Calu3 (cell line): ENCODE results near the gene TRIO. TPM values are rescaled to one million over a fixed set of nuclear protein-coding genes. Genes with fewer than 3 reads are reported as not detected.

ENCODE experiments used
- BruUV-seq: library from RNA; stranded (reverse); fragments of 400-500 nt; replicated peaks from 2 replicates; lab custom pipeline; 2021; lab: Mats Ljungman, UMichigan
- CTCF ChIA-PET: fragments of 300-600 bp; sonication (Branson Sonifier 250); formaldehyde crosslinking; loops from one replicate; lab custom pipeline; 2022; ENCODE audit warnings: antibody characterized with exemption; lab: Charles Lee
- DNase-seq: peaks from one replicate; pipeline ENCODE4 v3.0.0; 2022
- H3K27ac Mint-ChIP-seq: one replicate; pipeline ENCODE4 v1.8.0; 2022; ENCODE audit warnings: mixed read lengths; ENCODE audit not compliant: unreplicated experiment
- H3K27me3 Mint-ChIP-seq: one replicate; pipeline ENCODE4 v1.8.0; 2022; ENCODE audit warnings: mixed read lengths; ENCODE audit not compliant: unreplicated experiment
- H3K36me3 Mint-ChIP-seq: one replicate; pipeline ENCODE4 v1.8.0; 2022; ENCODE audit warnings: mild to moderate bottlenecking, moderate library complexity, mixed read lengths; ENCODE audit not compliant: insufficient read depth, unreplicated experiment
- H3K4me1 Mint-ChIP-seq: one replicate; pipeline ENCODE4 v1.8.0; 2022; ENCODE audit warnings: mild to moderate bottlenecking, low read depth, mixed read lengths; ENCODE audit not compliant: unreplicated experiment
- H3K4me3 Mint-ChIP-seq: one replicate; pipeline ENCODE4 v1.8.0; 2022; ENCODE audit warnings: mild to moderate bottlenecking, low read depth, moderate library complexity, mixed read lengths; ENCODE audit not compliant: unreplicated experiment
- H3K9me3 Mint-ChIP-seq: one replicate; pipeline ENCODE4 v1.8.0; 2022; ENCODE audit warnings: low read depth, mixed read lengths; ENCODE audit not compliant: unreplicated experiment
- CTCF ChIP-seq: fragments of 200-600 bp; IDR thresholded peaks from one replicate; pipeline ENCODE4 v1.8.0; 2022; ENCODE audit warnings: antibody characterized with exemption; ENCODE audit not compliant: unreplicated experiment
- intact Hi-C: fragments of 100-400 bp; cut with micrococcal nuclease; formaldehyde crosslinking; loops from one replicate; pipeline ENCODE4 v1.10.0; 2022; ENCODE audit not compliant: unreplicated experiment
- total RNA-seq: library from RNA; stranded (reverse); gene quantifications from 2 replicates; pipeline ENCODE4 v1.2.3, GENCODE V29; 2022

The TRIO gene
- total RNA-seq, 1 experiment from 2014 or later: 183 TPM

DNA sequence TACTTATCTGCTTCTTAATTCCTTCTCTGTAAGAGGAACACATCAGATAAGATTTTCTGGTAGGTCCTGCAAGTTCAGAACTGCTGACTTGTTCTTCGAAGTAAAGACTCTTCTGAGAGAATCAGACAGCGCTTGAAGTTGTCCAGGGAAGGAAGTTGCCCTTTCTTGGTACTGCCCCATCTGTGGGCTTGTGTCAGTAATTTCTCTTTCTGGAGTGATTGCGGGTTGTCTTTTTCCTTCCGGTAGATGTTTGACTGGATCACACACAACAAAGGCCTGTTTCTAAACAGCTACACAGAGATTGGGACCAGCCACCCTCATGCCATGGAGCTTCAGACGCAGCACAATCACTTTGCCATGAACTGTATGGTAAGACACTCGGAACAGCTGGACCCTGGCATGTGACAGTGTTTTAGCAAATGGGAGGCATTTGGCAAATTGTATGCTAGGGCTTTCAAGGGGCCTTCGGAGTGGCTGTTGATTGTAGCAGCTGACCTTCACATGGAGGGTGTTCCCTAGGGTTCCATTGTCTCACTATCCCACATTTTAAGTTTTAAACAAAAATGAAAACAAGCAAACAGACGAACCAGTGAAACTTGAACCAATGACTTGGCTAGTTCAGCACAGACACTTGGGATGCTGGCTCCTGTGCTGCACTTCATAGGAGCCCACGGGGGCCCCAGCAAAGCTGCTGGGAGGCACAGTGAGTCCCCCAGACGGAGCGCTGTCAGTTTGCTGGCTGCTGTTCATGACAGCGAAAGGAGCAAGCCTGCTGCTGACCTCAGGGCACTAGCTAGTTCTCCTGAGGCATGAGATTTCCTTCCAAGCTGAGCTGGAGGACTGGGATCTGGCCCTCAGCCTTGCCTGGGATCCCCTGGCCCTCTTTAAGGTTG lies 149.9 kb downstream of the TRIO start:
- no peak overlapping the region for H3K4me3 Mint-ChIP-seq
- no peaks in the 10 kb centered on the region for H3K27me3 Mint-ChIP-seq
- H3K27ac Mint-ChIP-seq: no peak overlapping the region
- no peaks in the 10 kb centered on the region for H3K4me1 Mint-ChIP-seq
- BruUV-seq: no TSS peak
- H3K9me3 Mint-ChIP-seq: no peaks in the 10 kb centered on the region
- intact Hi-C loops: no loop called here
- no peak for TF ChIP-seq CTCF
- CTCF ChIA-PET: no interaction called here
- peaks cover 12% of the 10 kb centered on the region for H3K36me3 Mint-ChIP-seq
- no peak for DNase-seq

DNA sequence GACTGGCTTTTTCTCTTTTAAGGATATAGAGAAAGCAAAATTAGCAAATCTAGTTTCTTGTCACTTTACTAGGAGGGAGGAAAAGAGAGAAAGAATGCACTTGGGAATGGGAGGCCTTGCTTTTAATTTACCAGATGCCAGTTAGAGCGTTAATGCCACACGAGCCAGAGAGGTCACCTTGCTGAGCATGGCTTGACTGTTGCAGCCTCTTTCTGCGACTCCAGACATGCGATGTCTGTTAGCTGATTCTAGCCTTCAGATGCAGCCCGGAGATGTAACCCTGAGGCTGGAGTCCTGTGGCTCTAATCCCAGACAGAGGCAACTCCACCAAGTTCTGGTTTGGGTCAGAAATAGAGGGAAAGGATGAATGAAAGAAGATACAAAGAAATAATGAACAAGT lies 152.5 kb downstream of the TRIO start:
- CTCF ChIA-PET: no interaction called here
- BruUV-seq: no TSS peak
- Mint-ChIP-seq H3K27me3 (no peaks in the 10 kb centered on the region), H3K36me3 (peaks cover 7% of the 10 kb centered on the region), H3K4me3 (no peak overlapping the region), H3K9me3 (no peaks in the 10 kb centered on the region), H3K27ac (no peak overlapping the region), H3K4me1 (no peaks in the 10 kb centered on the region)
- no peak for TF ChIP-seq CTCF
- DNase-seq: no peak
- intact Hi-C loops: no loop called here

DNA sequence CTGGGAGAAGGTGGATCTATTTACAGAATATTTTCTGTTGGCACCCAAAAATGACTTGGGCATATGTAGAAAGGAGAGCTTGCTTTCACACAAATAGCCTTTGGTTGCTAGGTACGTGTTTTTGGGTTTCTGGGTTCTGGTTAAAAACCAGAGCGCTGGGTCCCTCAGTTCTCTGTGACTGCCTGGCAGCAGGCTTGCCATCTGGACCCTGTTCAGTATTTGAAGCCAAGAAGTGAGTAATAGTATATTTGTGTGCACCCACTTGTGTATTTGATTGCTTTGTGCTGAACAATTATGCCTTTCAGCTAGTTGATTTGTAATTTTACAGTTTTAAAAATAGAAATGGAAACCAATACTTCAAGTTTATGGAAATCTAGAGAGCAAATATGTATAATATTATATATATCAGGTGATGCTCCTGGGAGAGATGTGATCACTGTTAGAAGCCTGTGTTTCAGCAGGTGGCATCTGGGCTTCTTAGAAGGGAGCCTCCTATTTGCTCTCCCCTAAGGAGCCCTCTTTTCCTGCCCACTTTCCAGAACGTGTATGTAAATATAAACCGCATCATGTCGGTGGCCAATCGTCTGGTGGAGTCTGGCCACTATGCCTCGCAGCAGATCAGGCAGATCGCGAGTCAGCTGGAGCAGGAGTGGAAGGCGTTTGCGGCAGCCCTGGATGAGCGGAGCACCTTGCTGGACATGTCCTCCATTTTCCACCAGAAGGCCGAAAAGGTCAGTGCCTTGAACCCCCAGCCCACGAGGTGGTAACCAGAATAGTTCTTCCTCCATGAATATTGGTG lies 153.6 kb downstream of the TRIO start:
- no peak for TF ChIP-seq CTCF
- CTCF ChIA-PET: no interaction called here
- no peak for DNase-seq
- Mint-ChIP-seq H3K27me3 (no peaks in the 10 kb centered on the region), H3K4me3 (no peak overlapping the region), H3K4me1 (peaks cover 8% of the 10 kb centered on the region), H3K27ac (no peak overlapping the region), H3K36me3 (no peaks in the 10 kb centered on the region), H3K9me3 (no peaks in the 10 kb centered on the region)
- BruUV-seq: no TSS peak
- intact Hi-C loops: no loop called here

GRCh38 chr5:14297697-14298096 lies 154.6 kb downstream of the TRIO start:
- no peak for DNase-seq
- H3K27ac Mint-ChIP-seq: no peak overlapping the region
- CTCF ChIA-PET: interaction anchor here (0.8 kb wide), 1 partner anchor 26 kb away, joined by 3 read pairs; no protein-coding TSS in a partner anchor
- H3K36me3 Mint-ChIP-seq: peaks cover 4% of the 10 kb centered on the region
- intact Hi-C loops: no loop called here
- H3K27me3 Mint-ChIP-seq: no peaks in the 10 kb centered on the region
- peaks cover 11% of the 10 kb centered on the region for H3K4me1 Mint-ChIP-seq
- no peak overlapping the region for H3K4me3 Mint-ChIP-seq
- TF ChIP-seq CTCF: no peak
- no TSS peak for BruUV-seq
- no peaks in the 10 kb centered on the region for H3K9me3 Mint-ChIP-seq
